ENCODE measurements around the gene VAMP8.

VAMP8 gene

GRCh38 chr2:85577386-85578242 is at the start of gene VAMP8:
VAMP8 (plus strand) TSS chr2:85577586; CDS start chr2:85577647, 61 bp downstream.
- no peak for TF ChIP-seq CTCF (conservative IDR thresholded peaks at IDR 0.05)
- H3K27ac ChIP-seq, result no peak within 1 kb of the TSS

GRCh38 chr2:85527787-85528186 is 49.6 kb upstream of the VAMP8 start:
- H3K27ac ChIP-seq, result no peak overlapping the region
- no peak for TF ChIP-seq CTCF (conservative IDR thresholded peaks at IDR 0.05)

GRCh38 chr2:85528355-85528754 is 49.0 kb upstream of the VAMP8 start:
- no peak overlapping the region for H3K27ac ChIP-seq
- TF ChIP-seq CTCF (conservative IDR thresholded peaks at IDR 0.05), result no peak

GRCh38 chr2:85529809-85530208 is 47.6 kb upstream of the VAMP8 start:
- H3K27ac ChIP-seq, result no peak overlapping the region
- no peak for TF ChIP-seq CTCF (conservative IDR thresholded peaks at IDR 0.05)

- no peak for TF ChIP-seq CTCF (conservative IDR thresholded peaks at IDR 0.05)
- H3K27ac ChIP-seq, result no peak overlapping the region
Observed at GRCh38 chr2:85531589-85531988, 45.8 kb upstream of the VAMP8 start.

- H3K27ac ChIP-seq, result no peak overlapping the region
- TF ChIP-seq CTCF (conservative IDR thresholded peaks at IDR 0.05), result no peak
Observed at GRCh38 chr2:85534099-85534498, 43.3 kb upstream of the VAMP8 start.

- no peak overlapping the region for H3K27ac ChIP-seq
- no peak for TF ChIP-seq CTCF (conservative IDR thresholded peaks at IDR 0.05)
Observed at GRCh38 chr2:85534881-85535280, 42.5 kb upstream of the VAMP8 start.

Measured in VCaP (cell line).